HepG2 (cell line): ENCODE measurements around the gene SCAMP3. TPM values are rescaled to one million over a fixed set of nuclear protein-coding genes. Genes with fewer than 3 reads are reported as not detected.

Source experiments
- ASH2L ChIP-seq: fragments of 300-600, 200-600 bp; sonication (generic); IDR thresholded peaks from 2 replicates; pipeline ENCODE4 v1.7.0; 2017; ENCODE audit warnings: low read depth, mild to moderate bottlenecking, moderate library complexity, mixed read lengths, low read length; ENCODE audit not compliant: insufficient read length
- BRD4 ChIP-seq: sonication (generic); formaldehyde crosslinking; IDR thresholded peaks from 2 replicates; pipeline ENCODE4 v1.4.0; 2020; ENCODE audit warnings: missing genetic modification reagents
- CBX2 ChIP-seq, 2 experiments: fragments of 200-600 bp in 1 of 2; sonication (generic); formaldehyde crosslinking in 1 of 2; IDR thresholded peaks; 2 replicates each; pipeline versions ENCODE4 v1.7.0 to v1.8.1; 2018 to 2022; ENCODE audit warnings: low read depth in 2 of 2, low read length in 1 of 2, mild to moderate bottlenecking in 1 of 2, missing genetic modification reagents in 1 of 2
- HHEX ChIP-seq: IDR thresholded peaks from 2 replicates; pipeline ENCODE4 v1.6.1; 2016; ENCODE audit warnings: control low read depth
- MTERF4 ChIP-seq: sonication (generic); formaldehyde crosslinking; IDR thresholded peaks from 2 replicates; pipeline ENCODE4 v1.8.0; 2023; ENCODE audit warnings: mild to moderate bottlenecking, missing genetic modification reagents
- NR1H2 ChIP-seq: sonication (generic); formaldehyde crosslinking; IDR thresholded peaks from 2 replicates; pipeline ENCODE4 v1.8.1; 2022; ENCODE audit warnings: low read depth, missing genetic modification reagents, borderline replicate concordance
- SOX5 ChIP-seq: IDR thresholded peaks from 2 replicates; pipeline ENCODE4 v1.6.1; 2016; ENCODE audit warnings: borderline replicate concordance
- SP1 ChIP-seq, 2 experiments: fragments of 450-650 bp in 1 of 2; sonication (generic) in 1 of 2; formaldehyde crosslinking in 1 of 2; IDR thresholded peaks; 2 replicates each; pipeline versions ENCODE4 v1.4.0 to v1.6.1; 2016 to 2020; ENCODE audit warnings: missing genetic modification reagents in 1 of 2
- ZFP36L1 ChIP-seq: sonication (generic); formaldehyde crosslinking; IDR thresholded peaks from 2 replicates; pipeline ENCODE4 v1.8.0; 2022; ENCODE audit warnings: mild to moderate bottlenecking, missing genetic modification reagents, moderate library complexity
- ZNF530 ChIP-seq: sonication (generic); formaldehyde crosslinking; IDR thresholded peaks from 2 replicates; pipeline ENCODE4 v1.5.0; 2020; ENCODE audit warnings: low read depth, mild to moderate bottlenecking, missing genetic modification reagents
- ZNF646 ChIP-seq: sonication (generic); formaldehyde crosslinking; IDR thresholded peaks from 2 replicates; pipeline ENCODE4 v1.9.0; 2021; ENCODE audit warnings: mild to moderate bottlenecking, missing genetic modification reagents
- ZNF790 ChIP-seq: sonication (generic); formaldehyde crosslinking; IDR thresholded peaks from 2 replicates; pipeline ENCODE4 v1.8.0; 2022; ENCODE audit warnings: missing genetic modification reagents, mild to moderate bottlenecking, borderline replicate concordance
- polyA plus RNA-seq, 8 experiments: library from polyadenylated mRNA; depleted of rRNA in 3 of 8; stranded (reverse) in 7 of 8; unstranded in 1 of 8; fragments of >200 nt; fragmentation: Illumina TruSeq in 4 of 8; extraction: Trizol in 4 of 8; gene quantifications; 2 replicates each; pipeline versions ENCODE4 v1.2.1 to v1.2.3, GENCODE V29; 2011 to 2016; ENCODE audit warnings: low read depth in 4 of 8, missing spikeins in 1 of 8, mixed read lengths in 1 of 8; ENCODE audit not compliant: insufficient read depth in 1 of 8
- total RNA-seq, 5 experiments: library from RNA; depleted of rRNA; stranded (reverse); fragments of >200 nt; fragmentation: Illumina TruSeq; extraction: Trizol; gene quantifications; 2 replicates each; pipeline ENCODE4 v1.2.3, GENCODE V29; 2016; ENCODE audit warnings: low read depth in 1 of 5
- TF ChIP-seq, protein P1 (sequence below): sonication (generic); formaldehyde crosslinking; IDR thresholded peaks from 2 replicates; pipeline ENCODE4 v1.5.0; 2020; ENCODE audit warnings: missing genetic modification reagents
- TF ChIP-seq, protein P2 (sequence below): sonication (generic); formaldehyde crosslinking; IDR thresholded peaks from 2 replicates; pipeline ENCODE4 v1.4.0; 2020; ENCODE audit warnings: missing genetic modification reagents

The SCAMP3 gene
- total and polyA plus RNA-seq, 2 of the 13 experiments (the other 11 are each of a cell fraction or from before 2014, with no cell fraction given) = 46.8 to 83.3 TPM

- TF ChIP-seq ZFP36L1 (CRISPR knock-in tag) (no peak), MTERF4 (CRISPR knock-in tag) (no peak; the same call in 1 of the 2 replicates), ZNF530 (no peak), SOX5 (CRISPR knock-in tag) (0 out of 2 replicates have a peak, but pooled peaks have one; percentile 16), ASH2L (peak; percentile 78), ZNF646 (CRISPR knock-in tag) (0 out of 2 replicates have a peak, but pooled peaks have one; percentile 47), SP1 (IDR thresholded peaks at IDR 0.05) (no peak), SP1 (CRISPR knock-in tag; IDR thresholded peaks at IDR 0.05) (no peak), CBX2 (IDR thresholded peaks at IDR 0.05; ENCODE audit: low read depth, low read length) (no peak), CBX2 (CRISPR knock-in tag; IDR thresholded peaks at IDR 0.05; ENCODE audit: low read depth) (no peak), NR1H2 (CRISPR knock-in tag) (no peak), HHEX (CRISPR knock-in tag) (no peak), ZNF790 (0 out of 2 replicates have a peak, but pooled peaks have one; percentile 6), BRD4 (CRISPR knock-in tag) (peak; percentile 81)
- TF ChIP-seq, protein P1, sequence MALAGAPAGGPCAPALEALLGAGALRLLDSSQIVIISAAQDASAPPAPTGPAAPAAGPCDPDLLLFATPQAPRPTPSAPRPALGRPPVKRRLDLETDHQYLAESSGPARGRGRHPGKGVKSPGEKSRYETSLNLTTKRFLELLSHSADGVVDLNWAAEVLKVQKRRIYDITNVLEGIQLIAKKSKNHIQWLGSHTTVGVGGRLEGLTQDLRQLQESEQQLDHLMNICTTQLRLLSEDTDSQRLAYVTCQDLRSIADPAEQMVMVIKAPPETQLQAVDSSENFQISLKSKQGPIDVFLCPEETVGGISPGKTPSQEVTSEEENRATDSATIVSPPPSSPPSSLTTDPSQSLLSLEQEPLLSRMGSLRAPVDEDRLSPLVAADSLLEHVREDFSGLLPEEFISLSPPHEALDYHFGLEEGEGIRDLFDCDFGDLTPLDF (CRISPR knock-in tag) = no peak
- TF ChIP-seq, protein P2, sequence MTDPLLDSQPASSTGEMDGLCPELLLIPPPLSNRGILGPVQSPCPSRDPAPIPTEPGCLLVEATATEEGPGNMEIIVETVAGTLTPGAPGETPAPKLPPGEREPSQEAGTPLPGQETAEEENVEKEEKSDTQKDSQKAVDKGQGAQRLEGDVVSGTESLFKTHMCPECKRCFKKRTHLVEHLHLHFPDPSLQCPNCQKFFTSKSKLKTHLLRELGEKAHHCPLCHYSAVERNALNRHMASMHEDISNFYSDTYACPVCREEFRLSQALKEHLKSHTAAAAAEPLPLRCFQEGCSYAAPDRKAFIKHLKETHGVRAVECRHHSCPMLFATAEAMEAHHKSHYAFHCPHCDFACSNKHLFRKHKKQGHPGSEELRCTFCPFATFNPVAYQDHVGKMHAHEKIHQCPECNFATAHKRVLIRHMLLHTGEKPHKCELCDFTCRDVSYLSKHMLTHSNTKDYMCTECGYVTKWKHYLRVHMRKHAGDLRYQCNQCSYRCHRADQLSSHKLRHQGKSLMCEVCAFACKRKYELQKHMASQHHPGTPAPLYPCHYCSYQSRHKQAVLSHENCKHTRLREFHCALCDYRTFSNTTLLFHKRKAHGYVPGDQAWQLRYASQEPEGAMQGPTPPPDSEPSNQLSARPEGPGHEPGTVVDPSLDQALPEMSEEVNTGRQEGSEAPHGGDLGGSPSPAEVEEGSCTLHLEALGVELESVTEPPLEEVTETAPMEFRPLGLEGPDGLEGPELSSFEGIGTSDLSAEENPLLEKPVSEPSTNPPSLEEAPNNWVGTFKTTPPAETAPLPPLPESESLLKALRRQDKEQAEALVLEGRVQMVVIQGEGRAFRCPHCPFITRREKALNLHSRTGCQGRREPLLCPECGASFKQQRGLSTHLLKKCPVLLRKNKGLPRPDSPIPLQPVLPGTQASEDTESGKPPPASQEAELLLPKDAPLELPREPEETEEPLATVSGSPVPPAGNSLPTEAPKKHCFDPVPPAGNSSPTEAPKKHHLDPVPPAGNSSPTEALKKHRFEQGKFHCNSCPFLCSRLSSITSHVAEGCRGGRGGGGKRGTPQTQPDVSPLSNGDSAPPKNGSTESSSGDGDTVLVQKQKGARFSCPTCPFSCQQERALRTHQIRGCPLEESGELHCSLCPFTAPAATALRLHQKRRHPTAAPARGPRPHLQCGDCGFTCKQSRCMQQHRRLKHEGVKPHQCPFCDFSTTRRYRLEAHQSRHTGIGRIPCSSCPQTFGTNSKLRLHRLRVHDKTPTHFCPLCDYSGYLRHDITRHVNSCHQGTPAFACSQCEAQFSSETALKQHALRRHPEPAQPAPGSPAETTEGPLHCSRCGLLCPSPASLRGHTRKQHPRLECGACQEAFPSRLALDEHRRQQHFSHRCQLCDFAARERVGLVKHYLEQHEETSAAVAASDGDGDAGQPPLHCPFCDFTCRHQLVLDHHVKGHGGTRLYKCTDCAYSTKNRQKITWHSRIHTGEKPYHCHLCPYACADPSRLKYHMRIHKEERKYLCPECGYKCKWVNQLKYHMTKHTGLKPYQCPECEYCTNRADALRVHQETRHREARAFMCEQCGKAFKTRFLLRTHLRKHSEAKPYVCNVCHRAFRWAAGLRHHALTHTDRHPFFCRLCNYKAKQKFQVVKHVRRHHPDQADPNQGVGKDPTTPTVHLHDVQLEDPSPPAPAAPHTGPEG (CRISPR knock-in tag) = 0 out of 2 replicates have a peak, but pooled peaks have one; percentile 30
Measured at GRCh38 chr1:155209312-155209721, 52.8 kb downstream of the SCAMP3 start (continued).
